Stimulated activated CD4-positive, alpha-beta T cell treated with anti-CD3 and anti-CD28 coated beads, Interleukin-15, amount 100 ng/mL, for 24 hours (primary cell): ENCODE results near the gene ZNF385B.
"Not testable (repeated sequence)": the region's sequence is repeated elsewhere in the genome, so short reads cannot be mapped to it uniquely, and the experiment has no call there.

Source experiments
- DNase-seq: peaks from one replicate; pipeline ENCODE4 v3.0.0-alpha.2; 2020

ZNF385B gene

DNA sequence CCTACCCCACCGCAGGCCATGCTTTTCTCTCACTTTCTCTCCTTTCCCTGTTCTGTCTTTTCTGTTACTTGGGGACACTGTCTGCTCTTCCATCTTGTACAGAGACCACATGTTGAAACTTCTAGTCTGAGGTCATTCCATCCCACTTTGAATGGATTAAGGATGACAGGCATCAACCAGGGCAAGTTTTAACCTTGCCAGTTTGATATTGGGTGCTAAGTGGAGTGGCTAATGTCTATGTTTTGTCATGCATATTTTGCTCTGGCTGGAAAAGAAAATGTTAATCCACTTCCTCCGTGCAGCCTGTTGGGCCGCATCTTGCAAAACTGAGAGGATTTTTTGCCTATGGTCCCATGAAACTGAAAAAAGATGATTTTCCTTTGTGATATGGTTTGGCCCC lies 391.3 kb downstream of the ZNF385B start:
- no peak for DNase-seq

DNA sequence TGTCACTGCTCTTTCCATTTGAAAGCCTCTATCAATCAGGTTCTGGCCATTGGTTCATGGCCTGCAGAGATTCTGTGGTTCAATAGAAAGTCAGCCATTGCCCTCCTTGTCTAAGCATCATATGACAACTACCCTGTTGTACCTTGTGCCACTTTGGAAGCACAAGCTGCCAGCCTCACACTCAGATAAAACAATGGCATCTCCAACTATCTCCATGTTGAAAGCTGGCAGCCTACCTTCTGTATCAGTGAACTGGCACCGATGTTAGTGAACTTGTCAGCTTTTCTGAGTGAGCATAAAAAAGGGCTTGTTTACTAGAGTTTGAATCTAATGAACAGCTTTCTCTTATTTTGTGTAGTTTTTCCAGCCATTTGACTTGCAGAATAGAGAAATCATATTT lies 393.5 kb downstream of the ZNF385B start:
- no peak for DNase-seq

DNA sequence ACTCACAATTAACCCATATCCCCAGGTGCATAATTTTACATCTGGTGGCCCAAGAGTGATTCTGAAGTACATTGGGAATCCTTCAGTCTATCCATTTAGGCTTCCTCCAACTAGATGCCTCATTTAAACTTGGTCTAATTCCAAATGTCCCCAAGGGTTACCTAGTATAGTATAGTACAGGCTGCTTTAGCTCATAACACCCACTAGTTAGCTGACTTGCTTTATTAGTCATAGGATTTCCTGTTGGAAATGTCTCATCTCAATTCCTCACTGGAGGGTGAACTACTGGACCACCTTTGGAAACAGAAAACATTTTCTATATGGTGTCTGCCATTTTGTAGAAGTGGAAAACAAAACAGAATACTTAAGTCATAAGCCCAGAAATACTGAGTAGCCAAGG lies 394.3 kb downstream of the ZNF385B start:
- no peak for DNase-seq

DNA sequence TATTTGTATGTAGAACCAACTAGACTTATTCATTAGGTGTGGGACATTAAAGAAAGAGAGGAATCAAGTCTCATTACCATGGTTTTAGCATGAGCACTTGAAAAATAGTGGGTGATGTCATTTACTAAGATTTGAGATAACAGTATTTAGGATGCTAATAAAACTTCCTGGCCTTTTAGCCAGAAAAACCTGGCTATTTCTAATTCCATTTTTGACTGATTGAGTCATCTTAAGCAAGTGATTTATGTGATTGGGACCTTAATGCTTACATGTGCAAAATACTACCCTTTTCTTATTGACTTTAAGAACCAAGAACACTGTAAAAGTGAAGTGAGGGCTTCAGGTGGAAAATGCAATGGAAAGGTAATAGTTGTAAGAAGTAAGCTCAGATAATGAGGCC lies 400.0 kb downstream of the ZNF385B start:
- DNase-seq: no peak

DNA sequence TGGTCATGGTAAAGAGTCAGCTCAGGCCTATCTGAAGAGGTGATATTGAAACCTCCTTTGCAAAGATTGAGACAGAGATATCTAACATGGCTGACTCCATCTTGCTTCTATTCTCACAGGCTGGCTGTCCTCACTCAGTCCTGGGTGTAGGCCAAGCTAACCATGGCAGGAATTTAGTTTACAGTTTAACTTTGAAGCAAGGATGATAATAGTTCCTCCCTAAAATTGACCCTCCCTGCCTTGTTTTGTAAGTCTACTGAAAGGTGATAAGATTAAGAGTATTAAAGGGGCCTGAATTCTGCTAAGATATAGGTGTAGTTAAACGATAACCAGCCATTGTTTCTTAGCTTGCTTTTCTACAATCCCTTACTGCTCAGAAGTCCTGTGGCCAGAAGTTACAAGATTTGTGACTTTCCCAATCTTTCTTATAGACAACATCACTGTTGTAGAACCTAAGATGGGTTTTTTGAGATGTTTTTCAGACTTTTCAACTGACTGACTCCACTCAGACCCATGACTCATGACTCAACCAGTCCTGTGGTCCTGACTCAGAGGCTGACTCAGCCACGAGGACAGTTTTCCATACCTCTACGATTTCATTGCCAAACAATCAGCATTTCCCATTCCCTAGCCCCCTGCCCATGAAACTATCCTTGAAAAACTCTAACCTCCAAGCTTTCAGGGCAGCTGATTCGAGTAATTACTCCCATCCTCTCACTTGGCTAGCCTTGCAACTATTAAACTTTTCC lies 401.1 kb downstream of the ZNF385B start:
- peak; percentile 32 for DNase-seq

DNA sequence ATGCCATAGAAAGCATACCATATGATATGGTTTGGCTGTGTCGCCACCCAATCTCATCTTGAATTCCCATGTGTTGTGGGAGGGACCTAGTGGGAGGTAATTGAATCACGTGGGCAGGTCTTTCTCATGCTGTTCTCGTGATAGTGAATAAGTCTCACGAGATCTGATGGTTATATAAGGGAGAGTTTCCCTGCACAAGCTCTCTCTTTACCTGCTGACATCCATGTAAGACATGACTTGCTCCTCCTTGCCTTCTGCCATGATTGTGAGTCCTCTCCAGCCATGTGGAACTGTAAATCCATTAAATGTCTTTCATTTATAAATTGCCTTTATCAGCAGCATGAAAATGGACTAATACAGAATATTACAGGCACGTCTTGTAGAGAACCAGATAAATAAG lies 403.3 kb downstream of the ZNF385B start:
- DNase-seq: not testable (repeated sequence)

DNA sequence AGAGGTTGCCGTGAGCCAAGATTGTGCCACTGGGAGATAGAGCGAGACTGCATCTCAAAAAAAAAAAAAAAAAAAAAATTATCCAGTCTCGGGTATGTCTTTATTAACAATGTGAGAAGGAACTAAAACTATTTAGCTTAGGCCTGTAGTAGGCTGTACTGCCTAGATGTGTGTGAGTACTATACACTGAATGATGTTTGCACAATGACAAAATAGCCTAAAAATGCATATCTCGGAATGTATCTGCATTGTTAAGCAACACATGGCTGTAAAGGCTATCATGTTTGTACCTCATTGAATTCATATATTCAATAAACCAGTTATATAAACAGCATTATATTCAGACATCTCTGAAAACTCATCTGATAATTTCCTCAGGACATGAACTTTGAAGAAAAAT lies 405.6 kb downstream of the ZNF385B start:
- DNase-seq: no peak

DNA sequence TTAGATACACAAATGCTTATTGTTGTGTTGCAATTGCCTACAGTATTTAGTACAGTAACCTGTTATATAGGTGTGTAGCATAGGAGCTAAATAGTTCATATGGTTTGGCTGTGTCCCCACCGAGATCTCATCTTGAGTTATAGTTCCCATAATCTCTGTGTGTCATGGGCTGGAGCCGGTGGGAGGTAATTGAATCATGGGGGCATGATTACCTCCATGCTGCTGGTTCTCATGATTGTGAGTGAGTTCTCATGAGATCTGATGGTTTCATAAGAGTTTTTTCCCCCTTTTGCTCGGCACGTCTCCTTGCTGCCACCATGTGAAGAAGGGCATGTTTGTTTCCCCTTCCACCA lies 406.3 kb downstream of the ZNF385B start:
- no peak for DNase-seq

DNA sequence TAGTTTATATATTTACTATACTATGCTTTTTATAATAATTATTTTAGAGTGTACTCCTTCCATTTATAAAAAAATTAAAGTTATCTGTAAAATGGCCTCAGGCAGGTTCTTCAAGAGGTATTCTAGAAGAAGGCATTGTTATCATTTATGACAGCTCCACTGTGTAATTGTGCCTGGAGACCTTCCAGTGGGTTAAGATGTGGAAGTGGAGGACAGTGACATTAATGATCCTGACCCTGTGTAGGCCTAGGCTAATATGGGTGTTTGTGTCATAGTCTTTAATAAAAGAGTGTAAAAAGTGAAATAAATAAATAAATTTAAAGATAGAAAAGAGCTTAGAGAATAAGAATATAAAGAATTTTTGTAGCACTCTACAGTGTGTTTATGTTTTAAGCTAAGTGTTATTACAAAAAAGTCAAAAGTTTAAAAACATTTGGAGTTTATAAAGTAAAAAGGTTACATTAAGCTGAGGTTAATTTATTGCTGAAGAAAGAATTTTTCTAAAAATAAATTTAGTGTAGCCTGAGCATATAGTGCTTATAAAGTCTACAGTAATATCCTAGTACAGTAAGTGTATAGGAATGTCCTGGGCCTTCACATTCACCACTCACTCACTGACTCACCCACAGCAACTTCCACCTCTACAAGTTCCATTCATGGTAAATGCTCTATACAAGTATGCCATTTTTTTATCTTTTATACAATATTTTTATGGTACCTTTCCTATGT lies 406.8 kb downstream of the ZNF385B start:
- DNase-seq: no peak

DNA sequence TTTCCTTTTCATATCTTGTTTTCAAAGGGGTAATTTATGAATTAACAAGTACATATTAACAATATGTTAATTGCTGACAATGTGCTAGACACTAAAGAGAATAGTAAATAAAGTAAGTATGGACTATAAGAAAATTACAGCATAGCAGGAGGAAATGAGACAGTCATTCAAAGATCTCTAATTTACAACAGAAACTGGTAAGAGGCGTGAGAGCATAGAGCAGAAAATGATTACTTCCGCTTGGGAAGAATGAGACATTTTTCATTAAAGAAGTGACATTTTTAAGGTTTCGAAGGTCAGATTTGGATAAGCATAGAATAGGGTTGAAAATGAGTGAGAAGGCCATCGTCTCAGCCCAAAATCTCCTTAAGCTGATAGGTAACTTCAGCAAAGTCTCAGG lies 412.4 kb downstream of the ZNF385B start:
- no peak for DNase-seq

DNA sequence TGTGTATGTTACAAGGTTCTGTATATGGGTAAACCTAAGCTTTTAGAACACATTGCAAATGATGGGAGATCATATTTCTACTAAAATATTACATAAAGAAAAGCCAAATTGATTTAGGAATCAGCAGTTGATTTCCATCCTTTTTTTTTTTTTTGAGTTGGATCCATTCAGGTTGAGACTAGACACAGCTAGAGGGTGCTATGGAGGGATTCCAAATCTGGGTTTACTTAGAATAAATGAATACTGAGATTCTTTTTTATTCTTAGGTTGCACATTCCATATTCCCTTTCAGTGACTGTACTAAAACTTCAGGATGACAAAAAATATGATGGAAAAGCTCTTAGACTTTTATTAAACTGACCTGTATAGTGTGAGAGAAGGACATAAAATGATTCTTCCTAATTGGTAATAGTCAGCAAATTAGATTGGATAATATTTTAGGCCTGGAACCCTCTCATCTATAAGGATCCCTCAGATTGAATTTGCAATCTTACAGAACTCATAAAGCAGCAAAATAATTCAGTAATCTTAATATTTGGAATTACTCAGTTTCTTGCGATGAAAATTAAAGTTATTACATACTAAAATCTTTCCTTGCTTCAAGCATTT lies 413.5 kb downstream of the ZNF385B start:
- DNase-seq: no peak

DNA sequence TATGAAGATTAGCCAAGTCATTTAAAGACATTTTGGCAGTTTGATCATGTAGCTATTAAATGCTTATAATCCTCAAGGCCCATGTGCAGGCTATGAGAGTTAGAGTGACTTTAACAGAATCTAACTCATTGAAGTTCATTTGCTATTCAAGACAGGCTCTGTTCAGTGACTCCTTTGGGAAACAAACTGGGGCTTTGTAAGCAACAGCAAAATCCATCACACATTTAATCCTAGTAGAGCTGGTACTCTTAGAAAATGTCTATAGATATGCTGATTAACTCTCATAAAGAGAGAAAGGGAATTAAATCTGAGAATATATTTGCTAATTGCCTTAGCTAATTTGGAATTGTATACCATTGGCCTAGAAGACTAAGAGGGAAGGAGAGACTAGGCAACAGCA lies 414.0 kb downstream of the ZNF385B start:
- DNase-seq: no peak

DNA sequence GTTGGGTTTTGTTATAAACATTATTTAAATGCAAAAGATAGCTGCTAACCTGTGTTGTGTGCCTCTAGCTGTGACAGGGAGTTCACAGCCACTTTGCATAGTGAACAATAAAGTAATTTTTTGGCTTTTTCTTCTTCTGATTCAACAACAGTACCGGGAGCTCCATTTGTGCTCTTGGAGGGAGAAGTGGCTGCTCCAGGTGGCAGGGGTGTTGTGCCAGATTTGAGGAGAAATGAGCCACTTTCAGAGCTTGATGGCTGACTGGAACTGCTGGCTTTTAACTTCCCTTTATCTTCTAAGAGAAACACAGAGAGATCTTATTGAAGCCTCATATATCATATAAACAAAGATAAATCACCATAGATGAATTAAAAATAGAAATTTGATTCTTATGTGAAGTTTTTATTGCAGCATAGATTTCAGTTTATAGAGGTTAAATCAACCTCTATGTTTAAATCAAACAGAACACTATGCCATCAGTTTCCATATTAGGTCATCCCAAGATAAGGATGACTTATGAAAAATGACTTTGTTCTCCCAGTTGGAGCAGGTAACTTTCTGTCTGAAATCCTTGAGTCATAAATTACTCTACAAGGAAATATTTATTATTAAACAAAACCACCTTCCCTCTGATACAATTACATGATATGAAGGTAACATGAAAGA lies 414.8 kb downstream of the ZNF385B start:
- DNase-seq: no peak

DNA sequence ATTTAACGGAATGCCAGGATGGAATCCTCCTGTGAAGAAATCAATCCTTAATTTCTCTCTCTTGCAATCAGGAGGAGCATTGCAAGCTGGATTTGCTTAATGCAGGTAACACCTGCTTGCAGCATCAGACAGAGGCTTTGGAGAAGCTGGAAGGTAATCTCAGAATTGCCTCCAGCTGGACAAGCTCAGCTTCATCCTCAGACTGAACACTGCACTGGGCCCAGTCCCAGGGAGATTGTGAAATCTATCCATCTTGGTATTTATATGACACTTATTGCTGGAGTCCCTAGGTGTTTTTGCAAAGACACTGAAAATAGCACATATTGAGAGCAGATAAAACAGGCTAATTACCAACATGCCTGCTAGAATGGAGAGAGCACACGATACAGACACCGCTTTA lies 417.4 kb downstream of the ZNF385B start:
- no peak for DNase-seq

DNA sequence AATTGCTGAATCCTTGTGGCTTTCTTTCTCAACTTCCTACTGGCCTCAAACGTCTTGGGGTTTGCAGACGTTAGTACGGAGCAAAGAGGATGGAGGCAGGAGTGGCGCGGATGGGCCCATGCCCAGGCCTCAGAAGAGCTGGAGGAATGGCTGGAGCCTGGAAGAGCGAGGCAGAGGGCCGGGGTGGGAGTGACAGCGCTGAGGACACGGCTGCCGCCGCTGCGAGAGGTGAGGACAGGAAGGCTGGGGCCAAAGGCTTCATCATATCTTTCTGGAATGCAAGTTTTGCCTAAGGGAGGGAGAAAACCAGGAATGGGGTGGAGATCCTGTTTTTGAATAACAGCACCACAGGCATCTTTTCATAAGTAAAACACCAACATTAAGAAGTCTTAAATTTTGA lies 418.2 kb downstream of the ZNF385B start:
- no peak for DNase-seq

DNA sequence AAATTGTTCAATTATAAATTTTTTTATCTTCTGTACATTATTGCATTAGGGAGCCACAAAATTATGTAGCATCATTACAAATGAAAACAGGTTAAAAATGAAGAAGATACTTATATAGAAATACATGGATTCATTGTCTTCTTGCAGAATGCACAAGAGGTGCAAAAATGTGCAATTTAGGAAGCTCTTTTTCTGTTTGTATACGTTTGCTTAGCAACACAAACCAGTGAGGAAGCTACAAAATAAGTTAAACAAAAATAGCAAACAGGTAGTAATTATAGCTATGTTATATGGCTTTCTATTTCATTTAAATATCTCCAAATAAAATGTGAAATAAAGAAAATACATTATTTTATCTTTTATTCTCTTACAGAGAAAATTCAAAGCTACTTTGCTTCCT lies 419.2 kb downstream of the ZNF385B start:
- DNase-seq: no peak

DNA sequence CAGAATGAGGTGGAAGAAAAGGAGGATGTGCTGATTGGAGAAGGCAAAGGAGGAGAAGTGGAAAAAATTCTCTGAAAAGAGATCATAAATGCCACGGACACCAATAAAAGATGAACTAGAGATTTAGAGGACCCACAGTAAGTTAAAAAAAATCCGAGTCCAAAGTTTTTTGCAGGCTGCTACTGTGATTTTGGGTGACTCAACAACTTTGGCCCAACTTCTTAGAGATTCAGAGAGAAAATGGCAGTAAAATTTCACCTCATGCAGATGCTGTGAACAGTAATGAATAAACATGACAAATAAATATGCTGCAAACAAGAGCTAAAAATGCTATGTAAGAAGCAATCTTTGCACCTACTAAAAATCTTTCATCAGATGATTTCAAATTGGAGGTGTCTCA lies 419.9 kb downstream of the ZNF385B start:
- no peak for DNase-seq

DNA sequence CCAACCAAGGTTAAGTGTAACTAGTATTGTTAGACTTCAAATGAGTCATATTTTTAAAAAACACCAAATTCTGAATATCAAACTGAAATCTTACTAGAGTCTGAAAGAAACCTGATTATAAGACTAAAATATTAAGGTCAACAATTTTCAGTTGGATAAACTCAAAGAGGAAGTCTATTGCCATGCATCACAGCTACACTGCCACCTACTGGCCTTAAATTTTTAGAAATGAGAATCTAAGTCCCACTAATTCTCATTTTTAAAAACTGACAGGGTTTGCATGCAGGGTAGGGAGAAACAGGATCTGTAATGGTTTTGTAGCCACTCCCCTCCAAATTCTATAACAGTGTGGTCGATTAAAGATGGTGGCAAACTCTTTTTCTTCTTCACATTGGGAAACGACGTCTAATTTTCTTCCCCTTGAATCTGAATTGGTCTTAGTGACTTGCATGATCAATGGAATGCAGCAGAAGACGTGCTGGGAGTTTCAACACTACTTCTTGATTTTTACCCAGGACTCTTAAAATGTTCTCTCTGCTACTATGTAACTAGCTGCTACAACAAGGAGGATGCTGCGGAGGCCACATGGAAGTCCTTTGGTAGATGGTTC lies 420.7 kb downstream of the ZNF385B start:
- no peak for DNase-seq

DNA sequence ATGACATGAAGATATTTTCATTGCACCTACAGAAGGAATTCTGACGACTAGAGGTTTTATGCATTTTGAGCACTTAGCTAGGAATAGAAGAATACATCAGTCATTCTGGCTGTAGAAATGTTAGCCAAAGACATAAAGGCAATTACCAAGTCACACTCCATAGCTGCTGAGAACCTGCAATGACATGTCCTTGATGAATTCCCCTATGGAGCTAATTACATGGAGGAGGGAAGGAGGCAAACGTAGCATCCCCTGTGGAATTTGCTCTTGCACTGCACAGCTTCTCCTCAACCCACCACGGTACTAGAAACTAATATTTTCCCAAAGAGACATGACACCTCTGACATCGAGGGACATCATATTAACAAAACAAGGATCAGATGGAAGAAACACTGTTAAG lies 422.8 kb downstream of the ZNF385B start:
- DNase-seq: no peak

DNA sequence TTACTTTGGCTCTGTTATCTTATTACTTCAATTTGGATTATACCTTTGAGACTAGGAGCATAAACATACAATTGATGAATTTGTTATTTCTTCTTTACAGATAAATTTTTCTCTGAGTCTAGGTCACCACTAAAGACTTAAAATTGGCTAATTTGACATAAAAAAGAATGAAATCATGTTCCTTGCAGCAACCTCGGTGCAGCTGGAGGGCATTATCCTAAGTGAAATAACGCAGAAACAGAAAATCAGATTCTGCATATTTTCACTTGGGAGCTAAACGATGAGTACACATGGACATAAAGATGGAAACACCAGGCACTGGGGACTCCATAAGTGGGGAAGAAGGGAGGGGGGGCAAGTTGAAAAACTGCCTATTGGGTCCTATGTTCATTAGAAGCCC lies 424.0 kb downstream of the ZNF385B start:
- no peak for DNase-seq

DNA sequence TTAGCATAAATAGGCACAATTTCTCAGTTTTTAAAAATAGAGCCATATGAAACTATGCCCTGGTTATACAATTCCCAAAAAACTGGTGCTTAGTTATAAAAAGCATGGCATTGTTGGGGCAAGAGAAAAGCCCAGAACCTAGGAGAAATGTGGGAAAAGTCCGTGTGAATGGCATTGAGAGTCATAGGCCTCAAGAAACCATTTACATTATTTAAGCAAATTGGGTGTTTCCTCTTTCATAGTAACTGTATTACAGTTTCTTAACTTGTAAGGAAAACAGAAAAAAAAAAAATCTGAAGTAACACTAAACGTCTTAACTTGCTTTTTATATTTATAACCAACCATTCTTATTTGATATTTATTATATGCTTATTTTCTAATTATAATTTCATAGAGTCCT lies 425.8 kb downstream of the ZNF385B start:
- DNase-seq: no peak

DNA sequence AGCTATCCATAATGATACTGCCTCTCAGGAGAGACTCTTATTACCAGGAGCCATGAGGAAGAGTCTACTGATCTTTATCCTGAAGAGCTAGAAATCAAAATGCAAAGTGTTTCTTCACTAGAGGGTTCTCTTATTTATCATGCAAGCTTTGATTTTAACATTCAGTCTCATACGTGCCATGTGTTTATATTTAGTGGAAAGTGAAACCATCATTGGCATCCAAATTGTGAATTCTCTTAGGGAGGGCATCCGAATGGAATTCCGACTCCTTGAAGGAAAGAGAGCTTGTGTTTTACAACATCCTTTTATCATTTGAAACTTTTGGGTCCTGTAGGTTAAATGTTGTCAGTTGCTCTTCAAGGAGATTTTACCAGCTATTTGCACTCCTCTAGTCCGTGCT lies 426.4 kb downstream of the ZNF385B start:
- DNase-seq: no peak

DNA sequence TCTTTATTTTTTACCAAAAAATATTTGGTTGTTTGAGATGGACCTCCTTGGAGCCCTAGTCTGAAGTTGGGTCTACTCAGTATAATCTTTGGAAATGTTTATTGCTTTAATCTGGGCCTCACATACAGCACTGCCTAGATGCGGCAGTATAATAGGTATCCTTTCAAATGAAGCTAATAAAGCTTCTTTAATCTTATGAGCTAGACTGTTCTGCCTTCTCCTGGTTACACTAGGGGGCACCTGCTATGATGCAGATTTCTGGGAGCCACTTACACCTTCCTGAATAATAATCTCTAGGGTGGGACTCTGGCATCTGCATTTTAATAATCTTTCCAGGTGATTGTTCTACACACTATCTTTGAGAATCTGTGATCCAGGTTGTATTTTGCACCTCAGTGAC lies 427.1 kb downstream of the ZNF385B start:
- no peak for DNase-seq
